ENCODE data around the gene MYO3A. TPM values are rescaled to one million over a fixed set of nuclear protein-coding genes. Genes with fewer than 3 reads are reported as not detected.

The MYO3A gene
- polyA plus RNA-seq, 1 donor (not counting 4 experiments of a cell fraction or from before 2014, with no cell fraction given): not detected

DNA sequence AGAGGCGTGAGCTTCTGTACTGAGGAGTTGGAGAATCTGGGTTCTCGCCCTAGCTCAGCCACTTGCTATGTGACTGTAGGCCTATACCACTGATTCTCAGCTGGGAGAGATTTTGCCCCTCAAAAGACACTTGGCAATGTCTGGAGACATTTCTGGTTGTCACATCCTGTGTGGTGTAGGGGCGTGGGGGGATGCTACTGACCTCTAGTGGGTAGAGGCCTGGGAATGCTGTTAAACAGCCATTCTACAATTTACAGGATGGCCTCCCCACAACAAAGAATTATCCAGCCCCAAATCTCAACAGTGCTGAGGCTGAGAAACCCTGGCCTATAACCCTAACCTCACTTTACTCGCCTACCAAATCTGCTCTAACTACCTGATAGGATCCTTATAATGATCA is 223.7 kb downstream of the MYO3A start:
- Histone ChIP-seq H3K9me3 (ENCODE audit: control insufficient read depth, low read depth, low read length) (no peaks in the 10 kb centered on the region), H3K79me2 (ENCODE audit: control insufficient read depth, insufficient read depth, low read length) (no peaks in the 10 kb centered on the region), H4K20me1 (ENCODE audit: control insufficient read depth, extremely low read depth, insufficient read depth, low read length) (no peaks in the 10 kb centered on the region), H3K27ac (ENCODE audit: control insufficient read depth, insufficient read depth, low read length) (no peak overlapping the region), H3K9ac (ENCODE audit: control insufficient read depth, extremely low read depth, insufficient read depth, low read length) (no peak overlapping the region), H2AFZ (ENCODE audit: control insufficient read depth, low read length) (no peak overlapping the region), H3K9me1 (ENCODE audit: control insufficient read depth, extremely low read depth, insufficient read depth, low read length) (no peaks in the 10 kb centered on the region), H3K4me3 (ENCODE audit: control insufficient read depth in 2 of 3, extremely low read depth in 1 of 3, insufficient read depth in 2 of 3, low read depth in 1 of 3, low read length in 3 of 3) (no peak overlapping the region), H3K27me3 (ENCODE audit: control insufficient read depth, extremely low read depth, insufficient read depth, low read length) (no peaks in the 10 kb centered on the region), H3K36me3 (ENCODE audit: control insufficient read depth in 2 of 2, extremely low read depth in 1 of 2, insufficient read depth in 2 of 2, low read length in 2 of 2) (no peaks in the 10 kb centered on the region), H3K4me1 (ENCODE audit: control insufficient read depth, extremely low read depth, insufficient read depth, low read length) (no peaks in the 10 kb centered on the region), H3K4me2 (ENCODE audit: control insufficient read depth, extremely low read depth, insufficient read depth, low read depth, low read length) (no peak overlapping the region)
- TF ChIP-seq, protein P1, sequence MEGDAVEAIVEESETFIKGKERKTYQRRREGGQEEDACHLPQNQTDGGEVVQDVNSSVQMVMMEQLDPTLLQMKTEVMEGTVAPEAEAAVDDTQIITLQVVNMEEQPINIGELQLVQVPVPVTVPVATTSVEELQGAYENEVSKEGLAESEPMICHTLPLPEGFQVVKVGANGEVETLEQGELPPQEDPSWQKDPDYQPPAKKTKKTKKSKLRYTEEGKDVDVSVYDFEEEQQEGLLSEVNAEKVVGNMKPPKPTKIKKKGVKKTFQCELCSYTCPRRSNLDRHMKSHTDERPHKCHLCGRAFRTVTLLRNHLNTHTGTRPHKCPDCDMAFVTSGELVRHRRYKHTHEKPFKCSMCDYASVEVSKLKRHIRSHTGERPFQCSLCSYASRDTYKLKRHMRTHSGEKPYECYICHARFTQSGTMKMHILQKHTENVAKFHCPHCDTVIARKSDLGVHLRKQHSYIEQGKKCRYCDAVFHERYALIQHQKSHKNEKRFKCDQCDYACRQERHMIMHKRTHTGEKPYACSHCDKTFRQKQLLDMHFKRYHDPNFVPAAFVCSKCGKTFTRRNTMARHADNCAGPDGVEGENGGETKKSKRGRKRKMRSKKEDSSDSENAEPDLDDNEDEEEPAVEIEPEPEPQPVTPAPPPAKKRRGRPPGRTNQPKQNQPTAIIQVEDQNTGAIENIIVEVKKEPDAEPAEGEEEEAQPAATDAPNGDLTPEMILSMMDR (optimal IDR thresholded peaks at IDR 0.05 in 1 of 3, IDR thresholded peaks at IDR 0.05 in 1 of 3, conservative IDR thresholded peaks at IDR 0.05 in 1 of 3; ENCODE audit: extremely low read depth in 1 of 3, insufficient read depth in 2 of 3, low read length in 3 of 3): no peak
- TF ChIP-seq EZH2 (IDR thresholded peaks at IDR 0.05; ENCODE audit: low read length): no peak
- dilution Hi-C loops (cut with MboI; ENCODE audit: extremely low pct_ligation_motif_present, low sequenced_read_pairs): no loop called here
- FAIRE-seq (no peak), DNase-seq (ENCODE audit: low read depth, low spot score) (no peak)

DNA sequence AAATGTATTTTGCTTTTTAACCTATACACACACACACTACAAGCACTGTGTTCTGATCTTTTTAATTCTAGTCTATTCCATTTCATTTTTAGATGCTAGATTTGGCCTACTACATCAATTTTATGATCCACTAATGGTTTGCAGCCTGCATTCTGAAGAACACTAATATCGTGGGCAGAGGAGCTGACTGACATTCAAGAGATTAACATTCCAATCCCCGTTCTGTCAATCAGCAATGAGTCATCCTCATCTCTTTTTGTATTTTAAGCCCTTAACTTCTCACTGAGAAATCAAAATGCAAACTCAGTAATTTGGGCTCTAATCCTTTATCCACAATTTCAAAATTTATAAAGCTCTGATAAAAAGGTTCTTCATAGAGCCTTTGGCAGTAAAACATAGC is 235.4 kb downstream of the MYO3A start:
- Histone ChIP-seq H3K36me3 (ENCODE audit: control insufficient read depth in 2 of 2, extremely low read depth in 1 of 2, insufficient read depth in 2 of 2, low read length in 2 of 2) (no peaks in the 10 kb centered on the region), H3K27me3 (ENCODE audit: control insufficient read depth, extremely low read depth, insufficient read depth, low read length) (no peaks in the 10 kb centered on the region), H3K4me2 (ENCODE audit: control insufficient read depth, extremely low read depth, insufficient read depth, low read depth, low read length) (no peak overlapping the region), H2AFZ (ENCODE audit: control insufficient read depth, low read length) (no peak overlapping the region), H4K20me1 (ENCODE audit: control insufficient read depth, extremely low read depth, insufficient read depth, low read length) (no peaks in the 10 kb centered on the region), H3K4me3 (ENCODE audit: control insufficient read depth in 2 of 3, extremely low read depth in 1 of 3, insufficient read depth in 2 of 3, low read depth in 1 of 3, low read length in 3 of 3) (no peak overlapping the region), H3K79me2 (ENCODE audit: control insufficient read depth, insufficient read depth, low read length) (no peaks in the 10 kb centered on the region), H3K9me3 (ENCODE audit: control insufficient read depth, low read depth, low read length) (no peaks in the 10 kb centered on the region), H3K4me1 (ENCODE audit: control insufficient read depth, extremely low read depth, insufficient read depth, low read length) (no peaks in the 10 kb centered on the region), H3K27ac (ENCODE audit: control insufficient read depth, insufficient read depth, low read length) (no peak overlapping the region), H3K9me1 (ENCODE audit: control insufficient read depth, extremely low read depth, insufficient read depth, low read length) (no peaks in the 10 kb centered on the region), H3K9ac (ENCODE audit: control insufficient read depth, extremely low read depth, insufficient read depth, low read length) (no peak overlapping the region)
- no peak for TF ChIP-seq EZH2 (IDR thresholded peaks at IDR 0.05; ENCODE audit: low read length)
- TF ChIP-seq, protein P1 (optimal IDR thresholded peaks at IDR 0.05 in 1 of 3, IDR thresholded peaks at IDR 0.05 in 1 of 3, conservative IDR thresholded peaks at IDR 0.05 in 1 of 3; ENCODE audit: extremely low read depth in 1 of 3, insufficient read depth in 2 of 3, low read length in 3 of 3): no peak
- dilution Hi-C loops (cut with MboI; ENCODE audit: extremely low pct_ligation_motif_present, low sequenced_read_pairs): no loop called here
- no peak for DNase-seq (ENCODE audit: low read depth, low spot score)
- no peak for FAIRE-seq
